ENCODE measurements around the gene MDK.

DNA sequence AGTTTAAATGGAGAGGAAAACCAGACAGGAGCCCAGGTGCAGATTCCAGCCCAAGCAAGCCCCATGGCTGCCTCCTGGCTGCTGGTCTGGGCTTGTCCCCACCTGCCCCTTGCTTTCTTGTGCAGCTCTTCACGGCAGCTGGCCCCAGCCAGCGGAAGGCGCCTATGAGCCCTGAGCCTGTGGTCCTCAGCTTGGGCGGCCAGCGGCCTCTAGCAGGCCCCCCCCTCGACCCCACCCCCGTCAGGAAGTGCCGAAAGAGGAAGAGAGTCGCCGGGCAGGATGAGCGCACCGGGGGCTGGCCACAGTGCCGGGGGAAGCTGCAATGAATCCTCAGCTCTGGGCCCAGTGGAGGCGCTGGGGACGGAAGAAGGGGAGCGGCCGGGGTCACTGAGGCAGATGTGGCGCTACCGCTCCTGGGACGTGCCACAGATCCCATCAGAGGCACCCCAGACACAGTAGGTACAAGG, 36.3 kb upstream of the MDK start:
- TF ChIP-seq TAF1 (IDR thresholded peaks at IDR 0.05; ENCODE audit: low read depth, low read length): no peak
- TF ChIP-seq POLR2AphosphoS5 (IDR thresholded peaks at IDR 0.05; ENCODE audit: low read depth, low read length): no peak
- TF ChIP-seq POLR2A (IDR thresholded peaks at IDR 0.05; ENCODE audit: low read depth, low read length): no peak
- no peak for TF ChIP-seq PAX5 (IDR thresholded peaks at IDR 0.05; ENCODE audit: insufficient read depth, low read length, severe bottlenecking)
- peak; percentile 74 for TF ChIP-seq SPI1 (IDR thresholded peaks at IDR 0.05; ENCODE audit: low read depth, low read length)
